Urothelium cell line (cell line): ENCODE data around the gene CDH12.
"Not testable (repeated sequence)": the region's sequence is repeated elsewhere in the genome, so short reads cannot be mapped to it uniquely, and the experiment has no call there.

ENCODE experiments used
- DNase-seq: peaks from one replicate; pipeline ENCODE4 v3.0.0; 2011; ENCODE audit warnings: low spot score, mixed read lengths
- FAIRE-seq: peaks from 2 replicates; lab custom pipeline; 2011; peaks lifted over from hg19 to GRCh38; lab: Jason Lieb, UNC

The CDH12 gene

DNA sequence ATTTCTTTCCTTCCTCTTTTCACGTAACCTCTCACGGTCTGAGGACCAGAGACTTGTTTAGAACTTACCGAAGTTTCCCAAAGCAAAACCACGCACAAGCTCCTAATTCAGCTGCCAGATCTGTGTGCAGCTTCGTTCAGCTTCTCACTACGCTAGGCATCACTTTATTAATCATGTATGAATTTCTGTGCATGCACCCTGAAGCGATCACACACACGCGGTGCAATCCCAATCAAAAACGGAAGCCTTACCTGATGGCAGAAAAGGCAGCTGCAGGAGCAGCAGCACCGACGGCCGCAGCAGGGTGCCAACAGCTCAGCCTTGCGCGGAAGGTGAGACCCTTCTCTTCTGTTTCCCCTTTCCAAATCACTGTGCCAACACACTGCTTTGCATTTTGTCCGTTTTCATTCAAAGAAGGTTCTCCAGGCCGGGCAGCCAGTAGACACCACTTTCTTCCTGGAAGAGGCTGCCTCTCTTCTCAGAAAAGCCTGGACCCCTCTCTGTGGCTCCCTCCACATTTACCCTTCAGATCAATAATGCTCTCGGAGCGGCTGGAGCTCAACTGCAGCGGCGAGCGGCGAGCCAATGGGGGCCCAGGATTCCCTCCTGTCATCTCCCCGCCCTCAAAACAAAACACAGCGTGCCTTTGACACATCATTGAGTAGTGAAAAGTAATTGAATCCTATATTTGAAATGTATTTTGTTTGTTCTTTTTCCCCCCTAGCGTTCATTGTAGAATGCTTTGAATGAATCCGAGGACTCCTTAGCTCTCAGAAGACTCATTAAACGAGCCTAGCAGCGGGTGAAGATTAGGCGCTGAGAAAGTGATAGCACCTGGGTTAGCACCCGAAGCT lies at the start of gene CDH12:
CDH12 (minus strand) TSS at position 538 of the 854 bp plus-strand sequence.
- DNase-seq (peak; percentile 71), FAIRE-seq (peak; percentile 82)

DNA sequence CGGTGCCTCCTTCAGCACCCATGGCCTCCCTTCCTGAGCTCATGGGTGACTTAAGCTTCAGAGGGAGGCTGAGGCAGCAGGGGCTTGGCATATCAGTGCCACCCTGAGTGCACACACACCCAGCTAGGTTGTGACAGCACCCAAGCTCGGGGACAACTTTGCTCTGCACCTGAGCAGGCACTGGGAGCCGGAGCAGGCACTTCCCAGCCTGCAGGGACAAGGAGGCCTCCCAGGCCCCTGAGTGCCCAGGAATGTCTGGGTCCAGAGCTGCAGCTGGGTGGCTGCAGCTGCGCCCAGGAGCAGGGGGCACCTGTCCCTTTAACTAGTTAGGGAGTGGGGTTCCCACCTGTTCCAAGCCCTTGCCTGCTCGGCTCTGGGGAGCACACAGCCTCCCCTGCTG lies 48.7 kb upstream of the CDH12 start:
- no peak for FAIRE-seq
- DNase-seq, result no peak

GRCh38 chr5:22900801-22901310 lies 47.7 kb upstream of the CDH12 start:
- no peak for FAIRE-seq
- no peak for DNase-seq

- FAIRE-seq (no peak), DNase-seq (no peak)
These were observed 46.2 kb upstream of the CDH12 start for GRCh38 chr5:22899341-22899740.

- FAIRE-seq, result no peak
These were observed 43.0 kb upstream of the CDH12 start for GRCh38 chr5:22896152-22896551.

DNA sequence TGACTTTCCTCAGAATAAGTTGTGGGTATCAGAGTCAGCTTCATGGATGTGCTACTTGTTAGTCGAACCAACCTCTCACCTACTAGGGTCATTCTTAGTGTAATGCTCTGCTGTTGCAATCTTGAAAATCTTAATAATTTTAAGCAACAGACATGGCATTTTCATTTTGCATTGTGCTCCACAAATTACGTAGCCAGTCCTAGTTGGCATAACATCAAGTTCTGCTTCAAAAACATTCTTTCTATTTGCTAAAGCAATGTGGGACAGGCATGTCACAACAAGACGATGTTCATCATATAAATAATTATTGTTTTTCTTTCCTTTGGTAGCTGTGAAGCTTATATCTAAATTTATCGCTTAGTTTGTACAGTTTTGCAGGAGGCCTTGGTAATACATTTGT lies 39.3 kb upstream of the CDH12 start:
- DNase-seq, result no peak
- no peak for FAIRE-seq

More at GRCh38 chr5:22896152-22896551, 43.0 kb upstream of the CDH12 start:
- DNase-seq, result no peak

DNA sequence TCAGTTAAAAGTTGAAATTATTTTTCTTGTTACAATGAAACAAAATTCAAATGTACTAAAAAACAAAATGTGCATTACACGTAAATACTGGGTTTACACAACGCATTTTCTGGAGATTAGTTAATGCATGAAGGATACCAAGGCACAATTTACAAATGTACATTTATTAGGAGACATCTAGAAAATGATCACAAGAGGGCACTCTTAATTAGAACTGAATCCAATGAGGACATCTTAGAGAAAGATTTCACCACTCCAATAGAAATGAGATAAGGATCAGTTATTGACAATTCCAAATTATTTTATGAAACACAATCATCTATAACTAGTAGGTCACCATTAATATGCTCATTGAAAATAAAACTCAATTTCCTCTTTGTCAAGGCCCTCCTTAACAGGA lies 36.6 kb upstream of the CDH12 start:
- no peak for FAIRE-seq
- no peak for DNase-seq

- DNase-seq (no peak), FAIRE-seq (no peak)
These were observed 34.4 kb upstream of the CDH12 start for GRCh38 chr5:22887566-22887965.

DNA sequence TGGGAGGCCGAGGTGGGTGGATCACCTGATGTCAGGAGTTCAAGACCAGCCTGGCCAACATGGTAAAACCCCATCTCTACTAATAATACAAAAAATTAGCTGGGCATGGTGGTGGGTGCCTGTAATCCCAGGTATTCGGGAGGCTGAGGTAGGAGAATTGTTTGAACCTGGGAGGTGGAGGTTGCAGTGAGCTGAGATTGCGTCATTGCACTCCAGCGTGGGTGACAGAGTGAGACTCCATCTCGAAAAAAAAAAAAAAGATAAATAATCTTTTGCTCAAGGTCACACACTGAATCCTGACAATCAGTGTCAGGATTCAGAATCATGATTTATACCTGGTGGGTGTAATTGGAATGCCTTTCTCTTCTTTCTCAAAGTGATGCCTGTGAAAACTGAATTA lies 5.8 kb upstream of the CDH12 start:
- DNase-seq, FAIRE-seq: not testable (repeated sequence)

GRCh38 chr5:22855824-22856223 lies 2.7 kb upstream of the CDH12 start:
- DNase-seq (no peak), FAIRE-seq (no peak)

DNA sequence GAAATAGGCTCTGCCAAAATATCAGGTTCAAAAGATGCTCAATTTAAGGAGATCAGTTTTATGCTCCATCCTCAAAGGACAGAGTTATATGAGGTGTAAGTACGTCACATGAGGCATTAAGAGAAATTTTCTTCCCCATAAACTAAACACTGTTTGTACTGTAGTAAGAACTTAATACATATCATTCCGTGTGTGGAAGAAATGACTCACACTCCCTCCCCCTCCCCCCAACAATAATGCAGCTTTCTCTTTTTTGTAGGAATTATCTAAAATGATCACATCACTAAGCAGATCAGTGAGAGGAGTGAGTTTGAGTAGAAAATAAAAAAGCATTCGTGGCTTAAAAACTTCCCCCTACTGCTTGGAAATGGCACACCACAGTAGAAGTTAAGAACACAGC lies 2.2 kb downstream of the CDH12 start:
- DNase-seq, result no peak
- no peak for FAIRE-seq

DNA sequence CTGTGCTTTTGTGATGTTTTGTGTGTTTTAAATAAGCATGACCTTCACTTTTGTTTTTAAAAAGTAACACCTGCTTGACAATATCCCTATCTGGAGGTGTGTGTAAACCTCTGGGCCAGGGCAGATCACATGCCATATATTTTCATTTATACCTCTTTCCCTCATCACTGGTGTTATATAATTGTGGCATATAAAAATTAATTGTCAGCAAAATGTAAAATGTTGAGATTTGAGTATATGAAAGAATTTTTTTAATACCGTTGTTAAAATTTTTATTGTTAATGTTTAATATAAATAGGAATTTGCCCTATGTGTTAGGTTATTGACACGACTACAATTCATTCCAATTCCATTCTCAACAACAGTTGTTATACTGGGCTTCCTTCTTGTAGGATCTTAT lies 6.5 kb downstream of the CDH12 start:
- no peak for FAIRE-seq
- no peak for DNase-seq

DNA sequence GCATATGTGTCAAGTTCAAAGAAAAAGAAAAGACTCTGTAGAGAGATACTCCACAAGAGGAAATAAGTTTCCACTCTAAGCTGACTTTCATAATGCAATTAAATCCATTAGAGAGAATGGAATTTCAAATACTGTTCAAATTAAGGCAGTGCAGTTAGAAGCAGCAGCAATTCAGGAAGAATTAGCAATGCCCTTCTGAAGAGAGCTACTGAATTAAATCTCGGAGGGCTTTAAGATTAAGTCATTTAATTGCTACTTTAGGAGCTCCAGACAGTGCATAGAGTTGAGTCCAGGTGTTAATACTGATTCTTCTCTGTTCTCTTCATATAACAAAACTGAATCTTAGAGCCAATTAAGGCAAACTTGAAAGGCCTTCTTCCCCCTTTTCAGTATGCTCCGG lies 8.5 kb downstream of the CDH12 start:
- no peak for DNase-seq
- FAIRE-seq, result no peak

- FAIRE-seq, result no peak
- DNase-seq, result no peak
These were observed 9.0 kb downstream of the CDH12 start for GRCh38 chr5:22844155-22844554.

GRCh38 chr5:22842574-22842973 lies 10.6 kb downstream of the CDH12 start:
- no peak for FAIRE-seq
- DNase-seq, result no peak

GRCh38 chr5:22837803-22838202 lies 15.3 kb downstream of the CDH12 start:
- FAIRE-seq (no peak), DNase-seq (no peak)

DNA sequence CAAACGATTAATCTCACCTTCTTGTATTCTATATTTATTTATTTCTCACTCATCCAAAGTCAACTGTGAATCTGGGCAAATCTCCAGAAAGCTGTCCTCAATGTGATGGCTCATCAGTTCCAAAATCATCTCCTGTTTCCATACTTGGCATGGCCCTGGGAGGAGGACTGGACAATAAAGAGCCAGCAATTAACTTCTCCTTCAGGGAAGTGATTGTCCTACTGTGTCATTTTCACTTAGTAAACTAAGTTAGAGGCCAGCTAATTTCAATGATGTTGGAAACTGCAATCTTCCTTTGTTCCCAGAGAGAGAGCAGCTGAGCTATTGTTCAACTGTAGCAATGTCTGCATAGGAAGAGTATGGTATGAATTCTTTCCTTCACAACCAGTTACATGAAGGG lies 17.5 kb downstream of the CDH12 start:
- FAIRE-seq (no peak), DNase-seq (no peak)

- no peak for DNase-seq
- FAIRE-seq, result peak; percentile 30
These were observed 59.7 kb downstream of the CDH12 start for GRCh38 chr5:22793463-22793862.

- no peak for FAIRE-seq
- DNase-seq, result no peak
These were observed 65.3 kb downstream of the CDH12 start for GRCh38 chr5:22787807-22788206.

- FAIRE-seq, result no peak
- DNase-seq, result no peak
These were observed 65.7 kb downstream of the CDH12 start for GRCh38 chr5:22787398-22787797.

GRCh38 chr5:22780756-22781155 lies 72.4 kb downstream of the CDH12 start:
- DNase-seq, result no peak
- no peak for FAIRE-seq

DNA sequence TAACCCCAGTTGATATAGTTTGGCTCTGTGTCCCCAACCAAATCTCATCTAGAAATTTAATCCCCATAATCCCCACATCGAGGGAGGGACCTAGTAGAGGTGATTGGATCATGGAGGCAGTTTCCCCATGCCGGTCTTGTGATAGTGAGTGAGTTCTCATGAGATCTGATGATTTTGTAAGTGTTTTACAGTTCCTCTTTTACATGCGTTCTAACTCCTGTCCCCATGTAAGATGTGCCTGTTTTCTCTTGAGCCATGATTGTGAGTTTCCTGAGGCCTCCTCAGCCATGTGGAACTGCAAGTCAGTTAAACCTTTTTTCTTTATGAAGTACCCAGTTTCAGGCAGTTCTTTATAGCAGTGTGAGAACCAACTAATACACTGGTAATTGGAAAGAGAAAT lies 73.6 kb downstream of the CDH12 start:
- FAIRE-seq, result no peak

DNA sequence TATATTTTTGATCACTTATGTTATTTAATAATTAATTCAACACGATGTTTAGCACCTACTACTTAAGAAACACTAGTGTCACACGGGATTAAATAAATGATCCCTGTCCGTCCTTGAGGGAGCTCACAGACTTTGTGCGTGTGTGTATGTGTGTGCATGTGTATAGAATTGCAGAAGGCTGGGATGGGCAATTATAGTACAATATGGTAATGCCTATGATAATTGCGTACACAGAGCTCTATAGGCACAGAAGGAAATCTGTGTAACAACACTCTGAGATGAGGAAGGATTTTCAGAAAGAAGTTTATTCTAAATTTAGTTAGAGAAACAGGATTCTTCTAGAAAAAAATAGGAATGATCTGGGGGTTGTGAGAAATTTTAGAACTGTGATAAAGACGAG lies 76.9 kb downstream of the CDH12 start:
- FAIRE-seq, result no peak
- DNase-seq, result no peak

More for the DNA sequence above, 73.6 kb downstream of the CDH12 start:
- no peak for DNase-seq
